HL-60 (cell line): Measurements from ENCODE around the gene KDM3B.

Source experiments
- GABPA ChIP-seq: IDR thresholded peaks from 2 replicates; pipeline ENCODE4 v1.6.1; 2012; ENCODE audit warnings: low read depth
- POLR2AphosphoS5 ChIP-seq: IDR thresholded peaks from 2 replicates; pipeline ENCODE4 v1.6.1; 2012; ENCODE audit warnings: low read depth
- TF ChIP-seq, protein P1 (sequence below): IDR thresholded peaks from one replicate; pipeline ENCODE4 v1.5.1; 2011; ENCODE audit warnings: low read length, control low read depth, inconsistent platforms; ENCODE audit not compliant: insufficient read depth
- TF ChIP-seq, protein P2 (sequence below): IDR thresholded peaks from 2 replicates; pipeline ENCODE4 v1.6.1; 2012; ENCODE audit warnings: low read depth; ENCODE audit not compliant: insufficient replicate concordance

DNA sequence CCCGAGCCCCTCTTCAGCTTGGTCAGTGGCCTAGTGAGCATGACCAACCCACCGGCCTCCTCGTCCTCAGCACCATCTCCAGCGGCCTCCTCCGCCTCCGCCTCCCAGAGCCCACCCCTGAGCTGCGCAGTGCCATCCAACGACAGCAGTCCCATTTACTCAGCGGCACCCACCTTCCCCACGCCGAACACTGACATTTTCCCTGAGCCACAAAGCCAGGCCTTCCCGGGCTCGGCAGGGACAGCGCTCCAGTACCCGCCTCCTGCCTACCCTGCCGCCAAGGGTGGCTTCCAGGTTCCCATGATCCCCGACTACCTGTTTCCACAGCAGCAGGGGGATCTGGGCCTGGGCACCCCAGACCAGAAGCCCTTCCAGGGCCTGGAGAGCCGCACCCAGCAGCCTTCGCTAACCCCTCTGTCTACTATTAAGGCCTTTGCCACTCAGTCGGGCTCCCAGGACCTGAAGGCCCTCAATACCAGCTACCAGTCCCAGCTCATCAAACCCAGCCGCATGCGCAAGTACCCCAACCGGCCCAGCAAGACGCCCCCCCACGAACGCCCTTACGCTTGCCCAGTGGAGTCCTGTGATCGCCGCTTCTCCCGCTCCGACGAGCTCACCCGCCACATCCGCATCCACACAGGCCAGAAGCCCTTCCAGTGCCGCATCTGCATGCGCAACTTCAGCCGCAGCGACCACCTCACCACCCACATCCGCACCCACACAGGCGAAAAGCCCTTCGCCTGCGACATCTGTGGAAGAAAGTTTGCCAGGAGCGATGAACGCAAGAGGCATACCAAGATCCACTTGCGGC lies 114.6 kb downstream of the KDM3B start:
- TF ChIP-seq POLR2AphosphoS5 (no peak), GABPA (no peak)
- TF ChIP-seq, protein P1, sequence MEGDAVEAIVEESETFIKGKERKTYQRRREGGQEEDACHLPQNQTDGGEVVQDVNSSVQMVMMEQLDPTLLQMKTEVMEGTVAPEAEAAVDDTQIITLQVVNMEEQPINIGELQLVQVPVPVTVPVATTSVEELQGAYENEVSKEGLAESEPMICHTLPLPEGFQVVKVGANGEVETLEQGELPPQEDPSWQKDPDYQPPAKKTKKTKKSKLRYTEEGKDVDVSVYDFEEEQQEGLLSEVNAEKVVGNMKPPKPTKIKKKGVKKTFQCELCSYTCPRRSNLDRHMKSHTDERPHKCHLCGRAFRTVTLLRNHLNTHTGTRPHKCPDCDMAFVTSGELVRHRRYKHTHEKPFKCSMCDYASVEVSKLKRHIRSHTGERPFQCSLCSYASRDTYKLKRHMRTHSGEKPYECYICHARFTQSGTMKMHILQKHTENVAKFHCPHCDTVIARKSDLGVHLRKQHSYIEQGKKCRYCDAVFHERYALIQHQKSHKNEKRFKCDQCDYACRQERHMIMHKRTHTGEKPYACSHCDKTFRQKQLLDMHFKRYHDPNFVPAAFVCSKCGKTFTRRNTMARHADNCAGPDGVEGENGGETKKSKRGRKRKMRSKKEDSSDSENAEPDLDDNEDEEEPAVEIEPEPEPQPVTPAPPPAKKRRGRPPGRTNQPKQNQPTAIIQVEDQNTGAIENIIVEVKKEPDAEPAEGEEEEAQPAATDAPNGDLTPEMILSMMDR: no peak
- TF ChIP-seq, protein P2, sequence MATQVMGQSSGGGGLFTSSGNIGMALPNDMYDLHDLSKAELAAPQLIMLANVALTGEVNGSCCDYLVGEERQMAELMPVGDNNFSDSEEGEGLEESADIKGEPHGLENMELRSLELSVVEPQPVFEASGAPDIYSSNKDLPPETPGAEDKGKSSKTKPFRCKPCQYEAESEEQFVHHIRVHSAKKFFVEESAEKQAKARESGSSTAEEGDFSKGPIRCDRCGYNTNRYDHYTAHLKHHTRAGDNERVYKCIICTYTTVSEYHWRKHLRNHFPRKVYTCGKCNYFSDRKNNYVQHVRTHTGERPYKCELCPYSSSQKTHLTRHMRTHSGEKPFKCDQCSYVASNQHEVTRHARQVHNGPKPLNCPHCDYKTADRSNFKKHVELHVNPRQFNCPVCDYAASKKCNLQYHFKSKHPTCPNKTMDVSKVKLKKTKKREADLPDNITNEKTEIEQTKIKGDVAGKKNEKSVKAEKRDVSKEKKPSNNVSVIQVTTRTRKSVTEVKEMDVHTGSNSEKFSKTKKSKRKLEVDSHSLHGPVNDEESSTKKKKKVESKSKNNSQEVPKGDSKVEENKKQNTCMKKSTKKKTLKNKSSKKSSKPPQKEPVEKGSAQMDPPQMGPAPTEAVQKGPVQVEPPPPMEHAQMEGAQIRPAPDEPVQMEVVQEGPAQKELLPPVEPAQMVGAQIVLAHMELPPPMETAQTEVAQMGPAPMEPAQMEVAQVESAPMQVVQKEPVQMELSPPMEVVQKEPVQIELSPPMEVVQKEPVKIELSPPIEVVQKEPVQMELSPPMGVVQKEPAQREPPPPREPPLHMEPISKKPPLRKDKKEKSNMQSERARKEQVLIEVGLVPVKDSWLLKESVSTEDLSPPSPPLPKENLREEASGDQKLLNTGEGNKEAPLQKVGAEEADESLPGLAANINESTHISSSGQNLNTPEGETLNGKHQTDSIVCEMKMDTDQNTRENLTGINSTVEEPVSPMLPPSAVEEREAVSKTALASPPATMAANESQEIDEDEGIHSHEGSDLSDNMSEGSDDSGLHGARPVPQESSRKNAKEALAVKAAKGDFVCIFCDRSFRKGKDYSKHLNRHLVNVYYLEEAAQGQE: no peak
